Bronchial epithelial cell (primary cell): Measurements from ENCODE around the gene TFF1. TPM values are rescaled to one million over a fixed set of nuclear protein-coding genes. Genes with fewer than 3 reads are reported as not detected.

Experiments
- DNase-seq: peaks from one replicate; pipeline ENCODE4 v3.0.0-alpha.2; 2010; ENCODE audit warnings: low read depth
- FAIRE-seq: peaks from 2 replicates; lab custom pipeline; 2011; peaks lifted over from hg19 to GRCh38; lab: Jason Lieb, UNC
- H3K27me3 ChIP-seq: 2 replicates; pipeline ENCODE4 v1.5.1; 2011; ENCODE audit warnings: low read length; ENCODE audit not compliant: control insufficient read depth, insufficient read depth
- H3K36me3 ChIP-seq: 2 replicates; pipeline ENCODE4 v1.5.1; 2011; ENCODE audit warnings: low read length; ENCODE audit not compliant: control insufficient read depth, insufficient read depth
- H3K4me3 ChIP-seq: 2 replicates; pipeline ENCODE4 v1.5.1; 2011; ENCODE audit warnings: mild to moderate bottlenecking, low read depth, low read length, control low read depth
- CTCF ChIP-seq: IDR thresholded peaks from 2 replicates; pipeline ENCODE4 v1.5.1; 2011; ENCODE audit warnings: mild to moderate bottlenecking, moderate library complexity, low read length, control low read depth, inconsistent platforms; ENCODE audit not compliant: insufficient read depth, severe bottlenecking
- total RNA-seq: library from RNA; depleted of rRNA; stranded (reverse); fragments of >200 nt; gene quantifications from 2 replicates; pipeline ENCODE4 v1.2.1, GENCODE V29; 2014

Gene TFF1
- total RNA-seq, 1 donor from 2014 or later, result not detected

- no peaks in the 10 kb centered on the region for H3K36me3 ChIP-seq
- no peak for TF ChIP-seq CTCF
- peaks cover 14% of the 10 kb centered on the region for H3K27me3 ChIP-seq
- no peak for DNase-seq
- no peak overlapping the region for H3K4me3 ChIP-seq
- no peak for FAIRE-seq
These were observed 13.3 kb upstream of the TFF1 start for GRCh38 chr21:42379426-42380215.

GRCh38 chr21:42378418-42378817, 12.1 kb upstream of the TFF1 start:
- FAIRE-seq (no peak), DNase-seq (no peak)
- TF ChIP-seq CTCF, result no peak
- Histone ChIP-seq H3K27me3 (peaks cover 14% of the 10 kb centered on the region), H3K4me3 (no peak overlapping the region), H3K36me3 (no peaks in the 10 kb centered on the region)

GRCh38 chr21:42377951-42378340, 11.6 kb upstream of the TFF1 start:
- Histone ChIP-seq H3K36me3 (no peaks in the 10 kb centered on the region), H3K4me3 (no peak overlapping the region), H3K27me3 (peaks cover 14% of the 10 kb centered on the region)
- FAIRE-seq (no peak), DNase-seq (no peak)
- TF ChIP-seq CTCF, result no peak

GRCh38 chr21:42377211-42377950, 11.0 kb upstream of the TFF1 start:
- no peak overlapping the region for H3K4me3 ChIP-seq
- TF ChIP-seq CTCF, result no peak
- FAIRE-seq (no peak), DNase-seq (no peak)
- peaks cover 14% of the 10 kb centered on the region for H3K27me3 ChIP-seq
- H3K36me3 ChIP-seq, result no peaks in the 10 kb centered on the region

GRCh38 chr21:42376338-42376982, 10.1 kb upstream of the TFF1 start:
- TF ChIP-seq CTCF, result peak; percentile 39
- Histone ChIP-seq H3K4me3 (no peak overlapping the region), H3K27me3 (peaks cover 14% of the 10 kb centered on the region), H3K36me3 (no peaks in the 10 kb centered on the region)
- FAIRE-seq, result no peak
- DNase-seq, result no peak
